ENCODE results near the gene NCK2.
A peak's percentile ranks its signal among the peaks of the same experiment; 100 is the strongest.

Gene NCK2

GRCh38 chr2:105744909-105745853 is at the start of gene NCK2:
Gene NCK2 (plus strand): TSS chr2:105744912. CDS start chr2:105855064, 110,152 bp downstream.
- no peak for TF ChIP-seq CTCF (IDR thresholded peaks at IDR 0.05; ENCODE audit: insufficient read depth, low read length, missing control alignments)
- POLR2A ChIA-PET, result no interaction called here
- CTCF ChIA-PET, result interaction anchor here (0.8 kb wide), 1 partner anchor 10 kb away, joined by 3 read pairs; no protein-coding TSS in a partner anchor
- DNase-seq (ENCODE audit: low read depth, low spot score), result no peak
- peak within 1 kb of the TSS; percentile 69 for H3K4me3 ChIP-seq (ENCODE audit: low read depth, low read length)

- CTCF ChIA-PET, result no interaction called here
- POLR2A ChIA-PET, result no interaction called here
- no peak for DNase-seq (ENCODE audit: low read depth, low spot score)
Observed at GRCh38 chr2:105697781-105698449, 46.8 kb upstream of the NCK2 start.

GRCh38 chr2:105698820-105699219 is 45.9 kb upstream of the NCK2 start:
- ChIA-PET CTCF (no interaction called here), POLR2A (no interaction called here)
- no peak for TF ChIP-seq CTCF (IDR thresholded peaks at IDR 0.05; ENCODE audit: insufficient read depth, low read length, missing control alignments)
- no peak overlapping the region for H3K4me3 ChIP-seq (ENCODE audit: low read depth, low read length)
- no peak for DNase-seq (ENCODE audit: low read depth, low spot score)

More at GRCh38 chr2:105697781-105698449, 46.8 kb upstream of the NCK2 start:
- no peak overlapping the region for H3K4me3 ChIP-seq (ENCODE audit: low read depth, low read length)
- no peak for TF ChIP-seq CTCF (IDR thresholded peaks at IDR 0.05; ENCODE audit: insufficient read depth, low read length, missing control alignments)

GRCh38 chr2:105701042-105701441 is 43.7 kb upstream of the NCK2 start:
- ChIA-PET POLR2A (no interaction called here), CTCF (no interaction called here)
- no peak for DNase-seq (ENCODE audit: low read depth, low spot score)
- H3K4me3 ChIP-seq (ENCODE audit: low read depth, low read length), result no peak overlapping the region
- no peak for TF ChIP-seq CTCF (IDR thresholded peaks at IDR 0.05; ENCODE audit: insufficient read depth, low read length, missing control alignments)

- no peak for TF ChIP-seq CTCF (IDR thresholded peaks at IDR 0.05; ENCODE audit: insufficient read depth, low read length, missing control alignments)
- DNase-seq (ENCODE audit: low read depth, low spot score), result no peak
- ChIA-PET POLR2A (no interaction called here), CTCF (no interaction called here)
- H3K4me3 ChIP-seq (ENCODE audit: low read depth, low read length), result no peak overlapping the region
Observed at GRCh38 chr2:105708697-105709096, 36.0 kb upstream of the NCK2 start.

- ChIA-PET CTCF (no interaction called here), POLR2A (no interaction called here)
- no peak overlapping the region for H3K4me3 ChIP-seq (ENCODE audit: low read depth, low read length)
- no peak for TF ChIP-seq CTCF (IDR thresholded peaks at IDR 0.05; ENCODE audit: insufficient read depth, low read length, missing control alignments)
- DNase-seq (ENCODE audit: low read depth, low spot score), result no peak
Observed at GRCh38 chr2:105711394-105711793, 33.3 kb upstream of the NCK2 start.

All from AG04449 (cell line).